Measurements from ENCODE around the gene BCCIP. TPM values are rescaled to one million over a fixed set of nuclear protein-coding genes. Genes with fewer than 3 reads are reported as not detected.

The BCCIP gene
- total and polyA plus RNA-seq, 7 donors: 57.6 to 235 (median 87.6) TPM

DNA sequence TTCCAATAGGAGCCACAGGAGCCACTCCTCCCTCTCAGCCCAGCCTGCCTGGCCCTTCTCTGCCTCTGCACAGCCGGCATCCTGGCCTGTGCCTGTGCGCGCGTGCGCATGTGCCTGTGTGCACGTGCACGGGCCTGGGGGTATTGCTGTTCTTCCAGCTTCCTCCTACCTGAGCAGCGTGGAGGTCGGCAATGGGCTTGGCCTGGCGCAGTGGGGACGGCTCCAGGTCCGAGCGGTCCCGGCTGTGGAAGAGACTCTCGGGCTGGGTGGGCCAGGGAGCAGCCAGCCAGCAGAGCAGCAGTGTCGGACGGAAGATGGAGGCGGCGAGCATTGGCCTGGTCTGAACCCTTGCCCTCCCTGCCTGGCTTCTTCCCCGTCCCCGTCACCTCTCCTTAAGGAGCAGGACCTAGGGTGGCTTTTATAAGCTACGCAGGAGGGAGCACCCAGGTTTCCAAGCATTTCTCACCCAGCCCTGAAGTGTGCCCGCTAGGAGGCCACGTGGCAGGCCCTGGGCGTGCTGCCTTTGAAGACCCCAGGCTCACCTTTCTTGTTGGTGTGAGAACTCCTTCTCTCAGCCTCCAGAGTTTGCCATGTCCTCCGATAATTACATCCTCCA lies 47.7 kb upstream of the BCCIP start, which contains the start of gene MMP21:
Gene MMP21 (minus strand): TSS at position 331 of the 616 bp plus-strand sequence. CDS start 0 bp downstream, at position 331.
- H3K36me3 ChIP-seq (ENCODE audit: insufficient read depth in 1 of 2, low read depth in 1 of 2): no peaks in the 10 kb centered on the region
- no peak for ATAC-seq

DNA sequence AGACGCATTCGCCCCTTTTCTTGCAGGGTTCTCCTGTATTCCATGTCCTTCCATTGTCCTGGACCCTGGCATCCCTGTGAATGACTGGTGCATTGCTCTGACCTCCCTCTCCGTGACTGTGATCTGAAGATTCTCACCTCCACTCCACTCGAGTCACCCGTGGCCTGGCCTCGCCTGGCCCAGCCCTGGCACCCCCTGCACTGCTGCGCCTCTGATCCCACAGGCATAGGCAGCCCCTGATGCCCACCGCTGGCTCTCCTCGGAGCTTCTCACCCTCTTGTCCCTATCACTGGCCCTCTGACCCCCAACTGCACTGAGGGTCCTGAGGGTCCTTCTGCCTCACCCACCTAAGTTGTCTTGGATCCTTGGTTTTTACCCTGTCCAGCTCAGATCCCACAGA lies 45.5 kb upstream of the BCCIP start:
- DNase-seq: no peak
- ATAC-seq: no peak
- Histone ChIP-seq H3K36me3 (ENCODE audit: insufficient read depth in 1 of 2, low read depth in 1 of 2) (no peaks in the 10 kb centered on the region), H3K4me3 (no peak overlapping the region), H3K27ac (no peak overlapping the region), H3K9me3 (no peaks in the 10 kb centered on the region), H3K27me3 (ENCODE audit: insufficient read depth in 3 of 3, low read length in 2 of 3) (no peaks in the 10 kb centered on the region), H3K4me1 (no peaks in the 10 kb centered on the region)
- intact Hi-C loops (cut with DNase I): no loop called here
- WGBS, 3 donors: 92 to 97% (median 93%) methylated on average over 9 of the region's 9 CpGs
- TF ChIP-seq, protein P1, sequence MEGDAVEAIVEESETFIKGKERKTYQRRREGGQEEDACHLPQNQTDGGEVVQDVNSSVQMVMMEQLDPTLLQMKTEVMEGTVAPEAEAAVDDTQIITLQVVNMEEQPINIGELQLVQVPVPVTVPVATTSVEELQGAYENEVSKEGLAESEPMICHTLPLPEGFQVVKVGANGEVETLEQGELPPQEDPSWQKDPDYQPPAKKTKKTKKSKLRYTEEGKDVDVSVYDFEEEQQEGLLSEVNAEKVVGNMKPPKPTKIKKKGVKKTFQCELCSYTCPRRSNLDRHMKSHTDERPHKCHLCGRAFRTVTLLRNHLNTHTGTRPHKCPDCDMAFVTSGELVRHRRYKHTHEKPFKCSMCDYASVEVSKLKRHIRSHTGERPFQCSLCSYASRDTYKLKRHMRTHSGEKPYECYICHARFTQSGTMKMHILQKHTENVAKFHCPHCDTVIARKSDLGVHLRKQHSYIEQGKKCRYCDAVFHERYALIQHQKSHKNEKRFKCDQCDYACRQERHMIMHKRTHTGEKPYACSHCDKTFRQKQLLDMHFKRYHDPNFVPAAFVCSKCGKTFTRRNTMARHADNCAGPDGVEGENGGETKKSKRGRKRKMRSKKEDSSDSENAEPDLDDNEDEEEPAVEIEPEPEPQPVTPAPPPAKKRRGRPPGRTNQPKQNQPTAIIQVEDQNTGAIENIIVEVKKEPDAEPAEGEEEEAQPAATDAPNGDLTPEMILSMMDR (IDR thresholded peaks at IDR 0.05): no peak

More for the DNA sequence above, 47.7 kb upstream of the BCCIP start, which contains the start of gene MMP21:
- Histone ChIP-seq H3K27me3 (ENCODE audit: insufficient read depth in 3 of 3, low read length in 2 of 3) (no peaks in the 10 kb centered on the region), H3K27ac (no peak within 1 kb of the TSS), H3K4me3 (no peak within 1 kb of the TSS), H3K4me1 (no peaks in the 10 kb centered on the region), H3K9me3 (no peaks in the 10 kb centered on the region)
- WGBS, 3 donors: 92 to 94% (median 93%) methylated on average over 25 to 26 of the region's 26 CpGs
- intact Hi-C loops (cut with DNase I): no loop called here
- DNase-seq: no peak
- TF ChIP-seq, protein P1 (IDR thresholded peaks at IDR 0.05): no peak

DNA sequence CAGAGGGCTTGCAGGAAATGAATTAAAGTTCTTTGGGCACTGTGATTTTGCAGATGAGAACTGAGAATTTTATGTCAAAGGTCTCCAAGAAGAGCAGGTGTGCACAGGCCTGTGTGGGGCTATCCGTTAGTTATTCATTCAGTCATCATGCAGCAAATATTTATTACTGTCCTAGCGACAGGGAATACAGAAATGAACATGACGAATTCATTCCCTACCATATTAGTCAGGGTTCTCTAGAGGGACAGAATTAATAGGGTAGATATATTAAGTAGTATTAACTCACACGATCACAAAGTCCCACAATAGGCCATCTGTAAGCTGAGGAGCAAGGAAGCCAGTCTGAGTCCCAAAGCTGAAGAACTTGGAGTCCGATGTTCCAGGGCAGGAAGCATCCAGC lies 44.8 kb upstream of the BCCIP start:
- no peak overlapping the region for H3K27ac ChIP-seq
- H3K4me3 ChIP-seq: no peak overlapping the region
- TF ChIP-seq, protein P1 (IDR thresholded peaks at IDR 0.05): no peak
- H3K36me3 ChIP-seq (ENCODE audit: insufficient read depth in 1 of 2, low read depth in 1 of 2): no peaks in the 10 kb centered on the region
- no peak for ATAC-seq
- 20 to 40% (median 28%) methylated on average over 5 of the region's 5 CpGs for WGBS, 3 donors
- no peaks in the 10 kb centered on the region for H3K9me3 ChIP-seq
- intact Hi-C loops (cut with DNase I): no loop called here
- DNase-seq: no peak
- H3K27me3 ChIP-seq (ENCODE audit: insufficient read depth in 3 of 3, low read length in 2 of 3): no peaks in the 10 kb centered on the region
- H3K4me1 ChIP-seq: no peaks in the 10 kb centered on the region

DNA sequence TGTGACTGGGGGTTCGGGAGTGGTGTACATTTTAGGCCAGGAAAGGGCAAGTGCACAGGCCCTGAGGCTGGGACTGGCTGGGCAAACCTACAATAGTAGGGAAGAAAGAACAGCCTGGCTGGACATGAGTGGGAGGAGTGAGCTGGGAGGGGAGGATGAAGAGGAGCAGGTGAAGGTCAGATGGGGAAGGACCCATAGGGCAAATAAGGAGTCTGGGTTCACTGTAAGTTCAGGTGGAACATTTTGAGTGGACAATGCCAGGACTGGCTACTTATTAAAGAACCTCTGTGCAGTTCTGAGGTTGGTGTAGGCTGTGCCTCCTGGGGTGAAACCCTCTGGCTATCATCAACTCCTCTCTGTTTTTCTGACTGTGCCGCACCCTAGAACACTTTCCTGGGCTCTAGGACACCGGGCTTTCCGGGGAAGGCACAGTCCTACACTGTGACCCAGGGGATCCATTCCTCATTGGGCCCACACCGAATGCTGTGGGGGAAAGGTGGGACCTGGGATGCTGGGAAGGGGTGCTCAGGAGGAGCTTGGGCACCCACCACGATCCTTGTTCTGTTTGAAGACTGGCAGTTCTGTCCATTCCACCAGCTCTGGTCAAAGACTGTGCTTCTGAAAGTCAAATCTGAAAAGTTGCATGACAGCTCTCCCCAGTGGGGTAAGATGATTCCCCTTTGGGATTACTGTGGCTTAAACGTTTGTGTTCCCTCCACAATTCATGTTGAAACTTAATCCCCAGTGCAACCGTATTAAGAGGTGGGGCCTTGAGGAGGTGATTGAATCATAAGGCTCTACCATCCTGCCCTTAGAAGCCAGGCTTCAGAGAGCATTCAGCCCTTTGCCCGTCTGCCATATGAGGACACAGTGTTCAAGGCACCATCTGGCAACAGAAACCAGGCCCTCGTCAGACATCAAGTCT lies 43.7 kb upstream of the BCCIP start:
- DNase-seq: no peak
- no peak for ATAC-seq

More for the DNA sequence above, 43.7 kb upstream of the BCCIP start:
- Histone ChIP-seq H3K9me3 (no peaks in the 10 kb centered on the region), H3K36me3 (ENCODE audit: insufficient read depth in 1 of 2, low read depth in 1 of 2) (no peaks in the 10 kb centered on the region), H3K27ac (no peak overlapping the region), H3K27me3 (ENCODE audit: insufficient read depth in 3 of 3, low read length in 2 of 3) (no peaks in the 10 kb centered on the region), H3K4me3 (no peak overlapping the region), H3K4me1 (no peaks in the 10 kb centered on the region)
- 67 to 80% (median 67%) methylated on average over 10 of the region's 10 CpGs for WGBS, 3 donors
- intact Hi-C loops (cut with DNase I): no loop called here
- TF ChIP-seq, protein P1 (IDR thresholded peaks at IDR 0.05): no peak
